Measurements from ENCODE around the gene LRATD1. TPM values are rescaled to one million over a fixed set of nuclear protein-coding genes. Genes with fewer than 3 reads are reported as not detected.

LRATD1 gene
- total RNA-seq, 2 experiments from 2014 or later = not detected

GRCh38 chr2:14616342-14616741 is 16.2 kb upstream of the LRATD1 start:
- Histone ChIP-seq H3K27ac (ENCODE audit: low read depth, low read length, poor library complexity, severe bottlenecking) (no peak overlapping the region), H3K4me3 (ENCODE audit: low read depth, low read length, poor library complexity, severe bottlenecking) (no peak overlapping the region), H3K36me3 (ENCODE audit: insufficient read depth, low read length) (no peaks in the 10 kb centered on the region), H3K4me2 (ENCODE audit: low read length) (no peak overlapping the region), H4K20me1 (ENCODE audit: insufficient read depth, low read length) (no peaks in the 10 kb centered on the region), H3K9me3 (ENCODE audit: low read length) (no peaks in the 10 kb centered on the region), H3K9me2 (ENCODE audit: insufficient read depth, low read length) (no peaks in the 10 kb centered on the region), H3K4me1 (ENCODE audit: insufficient read depth, low read length, poor library complexity, severe bottlenecking) (no peaks in the 10 kb centered on the region), H2AFZ (ENCODE audit: low read length) (no peak overlapping the region), H3K79me2 (ENCODE audit: insufficient read depth, low read depth, low read length) (no peaks in the 10 kb centered on the region)
- no peak for DNase-seq (ENCODE audit: low spot score)
- CTCF ChIA-PET (ENCODE audit: unreplicated experiment) = no interaction called here
- intact Hi-C loops (cut with micrococcal nuclease; ENCODE audit: unreplicated experiment) = no loop called here
- TF ChIP-seq EZH2phosphoT487 (IDR thresholded peaks at IDR 0.05; ENCODE audit: borderline replicate concordance, low read depth, low read length) (no peak), CTCF (conservative IDR thresholded peaks at IDR 0.05; ENCODE audit: low read length) (no peak)
- POLR2A ChIA-PET = no interaction called here
- no TSS peak for BruUV-seq (replicated peaks)

GRCh38 chr2:14616950-14617349 is 15.6 kb upstream of the LRATD1 start:
- no peaks in the 10 kb centered on the region for H3K79me2 ChIP-seq (ENCODE audit: insufficient read depth, low read depth, low read length)
- H3K9me2 ChIP-seq (ENCODE audit: insufficient read depth, low read length) = no peaks in the 10 kb centered on the region
- H2AFZ ChIP-seq (ENCODE audit: low read length) = no peak overlapping the region
- no peak for TF ChIP-seq EZH2phosphoT487 (IDR thresholded peaks at IDR 0.05; ENCODE audit: borderline replicate concordance, low read depth, low read length)
- TF ChIP-seq CTCF (conservative IDR thresholded peaks at IDR 0.05; ENCODE audit: low read length) = no peak
- no peaks in the 10 kb centered on the region for H3K4me1 ChIP-seq (ENCODE audit: insufficient read depth, low read length, poor library complexity, severe bottlenecking)
- no peak overlapping the region for H3K4me3 ChIP-seq (ENCODE audit: low read depth, low read length, poor library complexity, severe bottlenecking)
- no peaks in the 10 kb centered on the region for H3K9me3 ChIP-seq (ENCODE audit: low read length)
- POLR2A ChIA-PET = interaction anchor here (0.6 kb wide), 1 partner anchor 25 kb away, joined by 3 read pairs; no protein-coding TSS in a partner anchor
- no TSS peak for BruUV-seq (replicated peaks)
- no peak overlapping the region for H3K27ac ChIP-seq (ENCODE audit: low read depth, low read length, poor library complexity, severe bottlenecking)
- H3K4me2 ChIP-seq (ENCODE audit: low read length) = no peak overlapping the region
- H4K20me1 ChIP-seq (ENCODE audit: insufficient read depth, low read length) = no peaks in the 10 kb centered on the region
- no peaks in the 10 kb centered on the region for H3K36me3 ChIP-seq (ENCODE audit: insufficient read depth, low read length)
- intact Hi-C loops (cut with micrococcal nuclease; ENCODE audit: unreplicated experiment) = no loop called here
- no peak for DNase-seq (ENCODE audit: low spot score)
- CTCF ChIA-PET (ENCODE audit: unreplicated experiment) = no interaction called here

- H3K79me2 ChIP-seq (ENCODE audit: insufficient read depth, low read depth, low read length) = no peaks in the 10 kb centered on the region
- H3K4me1 ChIP-seq (ENCODE audit: insufficient read depth, low read length, poor library complexity, severe bottlenecking) = no peaks in the 10 kb centered on the region
- no peaks in the 10 kb centered on the region for H4K20me1 ChIP-seq (ENCODE audit: insufficient read depth, low read length)
- H3K9me2 ChIP-seq (ENCODE audit: insufficient read depth, low read length) = no peaks in the 10 kb centered on the region
- H2AFZ ChIP-seq (ENCODE audit: low read length) = no peak overlapping the region
- H3K27ac ChIP-seq (ENCODE audit: low read depth, low read length, poor library complexity, severe bottlenecking) = no peak overlapping the region
- H3K9me3 ChIP-seq (ENCODE audit: low read length) = no peaks in the 10 kb centered on the region
- no peak overlapping the region for H3K4me2 ChIP-seq (ENCODE audit: low read length)
- no peak for DNase-seq (ENCODE audit: low spot score)
- TF ChIP-seq CTCF (conservative IDR thresholded peaks at IDR 0.05; ENCODE audit: low read length) (no peak), EZH2phosphoT487 (IDR thresholded peaks at IDR 0.05; ENCODE audit: borderline replicate concordance, low read depth, low read length) (no peak)
- H3K36me3 ChIP-seq (ENCODE audit: insufficient read depth, low read length) = no peaks in the 10 kb centered on the region
- H3K4me3 ChIP-seq (ENCODE audit: low read depth, low read length, poor library complexity, severe bottlenecking) = no peak overlapping the region
- POLR2A ChIA-PET = no interaction called here
- no TSS peak for BruUV-seq (replicated peaks)
- CTCF ChIA-PET (ENCODE audit: unreplicated experiment) = no interaction called here
- intact Hi-C loops (cut with micrococcal nuclease; ENCODE audit: unreplicated experiment) = no loop called here
These were observed 13.1 kb upstream of the LRATD1 start for GRCh38 chr2:14619441-14619840.

All from OCI-LY7 (cell line).